ENCODE data around the gene CD2.

Gene CD2

DNA sequence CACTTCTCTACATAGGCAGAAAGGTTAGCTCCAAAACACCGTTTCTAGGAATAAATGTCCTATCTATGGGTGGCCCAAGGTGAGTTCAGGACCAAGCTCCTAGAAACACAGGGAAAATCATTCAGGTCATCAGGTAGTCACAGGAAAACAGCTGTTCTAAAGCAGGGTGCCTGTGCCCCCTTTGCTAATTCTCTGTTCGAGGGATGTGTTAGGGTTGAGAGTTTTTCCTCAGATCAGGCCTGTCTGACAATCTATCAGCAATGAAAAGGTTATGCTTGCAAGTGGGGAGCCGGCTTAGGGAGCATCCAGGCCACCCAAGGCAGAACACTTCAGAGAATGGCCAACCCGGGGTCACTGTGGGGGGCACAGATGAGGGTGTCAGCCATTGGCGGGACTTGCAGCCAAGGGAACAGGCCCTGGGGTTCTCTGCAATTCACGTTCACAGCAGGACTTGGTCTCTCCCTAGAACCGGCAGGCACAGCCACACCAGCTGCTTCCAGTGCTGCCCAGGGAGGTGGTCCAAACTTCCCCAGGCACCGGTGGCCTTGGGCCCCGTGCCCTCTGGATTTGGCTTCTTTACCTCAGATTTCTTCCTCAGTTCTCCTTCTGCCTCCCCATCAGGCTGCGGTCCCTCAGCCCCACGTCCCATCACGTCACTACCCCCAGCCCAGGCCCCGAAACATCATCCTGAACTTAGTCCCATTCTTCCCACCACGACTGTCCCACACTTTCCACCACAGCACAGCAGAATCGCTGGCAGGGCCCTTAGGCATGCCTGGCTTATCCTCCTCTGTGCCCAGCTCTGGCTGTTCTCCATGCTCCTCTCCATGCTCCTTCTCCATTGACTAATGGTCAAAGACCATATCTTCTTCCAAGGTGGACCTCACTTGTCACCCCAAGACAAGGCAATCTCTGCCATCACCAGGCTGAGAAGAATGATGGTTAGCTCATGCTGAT is 11.0 kb downstream of the CD2 start:
- Histone ChIP-seq H3K4me1 (ENCODE audit: control insufficient read depth, insufficient read depth, low read length) (no peaks in the 10 kb centered on the region), H3K4me3 (ENCODE audit: low read length) (no peak overlapping the region), H3K36me3 (ENCODE audit: control insufficient read depth, insufficient read depth, low read length) (no peaks in the 10 kb centered on the region), H3K27me3 (ENCODE audit: control insufficient read depth, insufficient read depth, low read length) (no peaks in the 10 kb centered on the region), H3K9ac (ENCODE audit: low read length) (no peak overlapping the region), H3K27ac (ENCODE audit: low read depth, low read length) (no peak overlapping the region)

DNA sequence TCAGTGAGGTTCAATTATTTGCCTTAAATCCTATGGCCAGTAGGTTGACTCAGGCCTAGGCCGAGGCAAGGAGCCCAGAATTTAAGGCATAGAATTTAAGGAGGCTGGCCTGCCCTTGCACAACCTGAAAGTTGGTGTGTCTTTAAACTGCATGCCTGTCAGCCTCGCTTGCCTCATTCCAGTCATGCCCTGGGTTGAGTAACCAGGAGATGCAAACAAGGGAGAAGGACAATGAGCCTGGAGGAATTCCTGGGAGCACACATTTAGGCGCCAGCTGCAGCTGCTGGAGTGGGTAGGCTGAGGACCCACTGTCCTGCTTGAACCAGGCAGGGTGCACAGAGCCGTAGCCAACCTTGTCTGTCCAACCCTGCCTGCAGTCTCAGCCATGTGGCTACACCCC is 11.7 kb downstream of the CD2 start:
- Histone ChIP-seq H3K4me3 (ENCODE audit: low read length) (no peak overlapping the region), H3K27ac (ENCODE audit: low read depth, low read length) (no peak overlapping the region), H3K4me1 (ENCODE audit: control insufficient read depth, insufficient read depth, low read length) (no peaks in the 10 kb centered on the region), H3K36me3 (ENCODE audit: control insufficient read depth, insufficient read depth, low read length) (no peaks in the 10 kb centered on the region), H3K9ac (ENCODE audit: low read length) (no peak overlapping the region), H3K27me3 (ENCODE audit: control insufficient read depth, insufficient read depth, low read length) (no peaks in the 10 kb centered on the region)

DNA sequence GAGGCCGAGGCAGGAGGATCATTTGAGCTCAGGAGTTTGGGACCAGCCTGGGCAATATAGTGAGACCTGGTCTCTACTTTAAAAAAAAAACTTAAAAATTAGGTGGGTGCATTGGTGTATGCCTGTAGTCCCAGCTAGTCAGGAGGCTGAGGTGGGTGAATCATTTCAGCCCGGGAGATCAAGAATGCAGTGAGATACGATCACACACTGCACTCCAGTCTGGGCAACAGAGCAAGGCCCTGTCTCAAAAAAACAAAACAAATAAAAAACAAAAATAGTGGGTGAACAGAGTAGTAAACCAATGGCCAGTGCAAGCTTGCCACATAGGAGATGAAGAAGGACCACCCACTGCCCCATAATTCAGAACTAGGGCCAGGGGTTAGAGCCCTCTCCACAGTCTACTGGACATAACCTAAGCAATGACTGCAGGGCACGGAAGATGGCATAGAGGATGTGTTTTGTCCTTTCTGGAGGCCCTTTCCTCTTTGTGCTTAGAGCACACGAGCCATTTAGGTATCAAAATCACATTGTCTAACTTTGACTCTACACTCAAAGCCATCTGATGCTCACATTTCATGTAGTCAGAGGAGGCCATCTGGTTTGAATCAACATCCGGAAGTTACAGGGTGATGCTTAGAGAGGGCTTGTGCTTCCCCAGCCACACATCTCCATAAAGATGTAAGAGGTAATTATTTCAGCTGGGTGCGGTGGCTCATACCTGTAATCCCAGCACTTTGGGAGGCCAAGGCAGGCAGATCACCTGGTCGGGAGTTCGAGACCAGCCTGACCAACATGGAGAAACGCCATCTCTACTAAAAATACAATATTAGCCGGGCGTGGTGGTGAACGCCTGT is 12.6 kb downstream of the CD2 start:
- Histone ChIP-seq H3K4me1 (ENCODE audit: control insufficient read depth, insufficient read depth, low read length) (no peaks in the 10 kb centered on the region), H3K27me3 (ENCODE audit: control insufficient read depth, insufficient read depth, low read length) (no peaks in the 10 kb centered on the region), H3K9ac (ENCODE audit: low read length) (no peak overlapping the region), H3K27ac (ENCODE audit: low read depth, low read length) (no peak overlapping the region), H3K4me3 (ENCODE audit: low read length) (no peak overlapping the region), H3K36me3 (ENCODE audit: control insufficient read depth, insufficient read depth, low read length) (no peaks in the 10 kb centered on the region)

DNA sequence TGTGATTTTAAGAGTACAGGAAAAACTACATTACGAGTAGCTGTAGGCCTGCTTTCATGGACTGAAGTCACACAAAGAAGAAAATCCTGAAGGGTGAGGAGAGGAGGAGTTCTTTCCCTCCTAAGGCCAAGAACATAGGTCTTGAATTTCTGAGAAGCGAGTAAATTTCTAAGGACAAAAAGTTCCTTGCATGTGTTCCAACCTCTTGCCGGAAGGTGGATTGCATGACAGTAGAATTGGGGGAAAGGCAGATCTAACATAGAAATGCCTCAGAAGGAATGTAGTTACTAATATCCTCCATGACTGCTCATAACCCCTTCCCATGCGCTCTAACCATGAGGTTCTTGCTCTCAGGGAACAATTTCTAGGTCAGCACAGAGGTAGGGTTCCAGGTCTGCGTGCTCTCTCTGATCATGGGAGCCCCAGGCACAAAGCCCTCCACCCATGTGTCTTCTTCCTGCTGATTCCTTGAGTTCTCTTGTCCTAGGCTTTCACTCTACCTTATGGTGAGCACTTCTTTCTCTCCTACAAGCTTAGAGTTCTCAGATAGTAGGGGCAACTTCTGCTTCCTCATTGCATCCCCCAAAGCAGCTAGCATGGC is 13.7 kb downstream of the CD2 start:
- Histone ChIP-seq H3K36me3 (ENCODE audit: control insufficient read depth, insufficient read depth, low read length) (no peaks in the 10 kb centered on the region), H3K27ac (ENCODE audit: low read depth, low read length) (no peak overlapping the region), H3K4me1 (ENCODE audit: control insufficient read depth, insufficient read depth, low read length) (no peaks in the 10 kb centered on the region), H3K27me3 (ENCODE audit: control insufficient read depth, insufficient read depth, low read length) (no peaks in the 10 kb centered on the region), H3K4me3 (ENCODE audit: low read length) (no peak overlapping the region), H3K9ac (ENCODE audit: low read length) (no peak overlapping the region)

DNA sequence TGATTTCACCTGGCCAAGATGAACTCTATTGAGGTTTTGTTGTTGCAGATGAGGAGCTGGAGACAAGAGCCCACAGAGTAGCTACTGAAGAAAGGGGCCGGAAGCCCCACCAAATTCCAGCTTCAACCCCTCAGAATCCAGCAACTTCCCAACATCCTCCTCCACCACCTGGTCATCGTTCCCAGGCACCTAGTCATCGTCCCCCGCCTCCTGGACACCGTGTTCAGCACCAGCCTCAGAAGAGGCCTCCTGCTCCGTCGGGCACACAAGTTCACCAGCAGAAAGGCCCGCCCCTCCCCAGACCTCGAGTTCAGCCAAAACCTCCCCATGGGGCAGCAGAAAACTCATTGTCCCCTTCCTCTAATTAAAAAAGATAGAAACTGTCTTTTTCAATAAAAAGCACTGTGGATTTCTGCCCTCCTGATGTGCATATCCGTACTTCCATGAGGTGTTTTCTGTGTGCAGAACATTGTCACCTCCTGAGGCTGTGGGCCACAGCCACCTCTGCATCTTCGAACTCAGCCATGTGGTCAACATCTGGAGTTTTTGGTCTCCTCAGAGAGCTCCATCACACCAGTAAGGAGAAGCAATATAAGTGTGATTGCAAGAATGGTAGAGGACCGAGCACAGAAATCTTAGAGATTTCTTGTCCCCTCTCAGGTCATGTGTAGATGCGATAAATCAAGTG is 14.3 kb downstream of the CD2 start:
- no peak overlapping the region for H3K9ac ChIP-seq (ENCODE audit: low read length)
- H3K27me3 ChIP-seq (ENCODE audit: control insufficient read depth, insufficient read depth, low read length), result no peaks in the 10 kb centered on the region
- H3K36me3 ChIP-seq (ENCODE audit: control insufficient read depth, insufficient read depth, low read length), result no peaks in the 10 kb centered on the region
- no peaks in the 10 kb centered on the region for H3K4me1 ChIP-seq (ENCODE audit: control insufficient read depth, insufficient read depth, low read length)
- no peak overlapping the region for H3K27ac ChIP-seq (ENCODE audit: low read depth, low read length)
- H3K4me3 ChIP-seq (ENCODE audit: low read length), result no peak overlapping the region

DNA sequence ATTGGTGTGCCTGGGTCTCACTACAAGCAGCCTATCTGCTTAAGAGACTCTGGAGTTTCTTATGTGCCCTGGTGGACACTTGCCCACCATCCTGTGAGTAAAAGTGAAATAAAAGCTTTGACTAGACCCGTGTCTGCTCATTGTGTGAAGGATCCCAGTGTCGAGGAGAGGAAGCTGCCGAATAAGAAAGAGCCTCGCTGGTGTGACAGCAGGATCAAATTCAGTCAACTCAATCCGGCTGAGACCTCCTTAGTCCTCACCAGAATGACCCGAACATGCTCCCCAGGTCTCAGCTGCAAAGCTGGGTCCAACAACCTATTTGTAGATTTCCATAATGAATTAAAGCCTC is 14.8 kb downstream of the CD2 start:
- Histone ChIP-seq H3K27ac (ENCODE audit: low read depth, low read length) (no peak overlapping the region), H3K4me3 (ENCODE audit: low read length) (no peak overlapping the region), H3K9ac (ENCODE audit: low read length) (no peak overlapping the region), H3K36me3 (ENCODE audit: control insufficient read depth, insufficient read depth, low read length) (no peaks in the 10 kb centered on the region), H3K4me1 (ENCODE audit: control insufficient read depth, insufficient read depth, low read length) (no peaks in the 10 kb centered on the region), H3K27me3 (ENCODE audit: control insufficient read depth, insufficient read depth, low read length) (no peaks in the 10 kb centered on the region)

DNA sequence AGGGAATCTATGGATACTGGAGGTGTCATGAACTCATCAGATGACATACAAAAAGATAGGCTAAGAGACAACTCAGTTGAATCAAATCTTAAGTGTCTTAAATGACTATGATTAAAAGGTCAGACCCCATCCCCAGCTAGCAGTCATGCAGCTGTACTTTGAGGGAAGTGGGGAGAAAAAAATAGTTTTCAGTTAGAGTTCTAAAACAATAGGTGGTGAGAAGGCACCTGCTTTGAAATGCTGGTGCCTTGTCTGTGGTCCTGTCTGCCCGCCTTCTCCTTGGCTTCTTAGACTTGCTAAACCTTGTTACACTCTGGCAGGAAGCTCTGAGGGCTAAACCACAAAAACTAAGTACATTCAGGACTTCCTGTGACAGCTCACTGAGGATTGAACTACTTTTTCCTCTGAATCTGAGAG is 15.3 kb downstream of the CD2 start:
- Histone ChIP-seq H3K36me3 (ENCODE audit: control insufficient read depth, insufficient read depth, low read length) (no peaks in the 10 kb centered on the region), H3K27me3 (ENCODE audit: control insufficient read depth, insufficient read depth, low read length) (no peaks in the 10 kb centered on the region), H3K27ac (ENCODE audit: low read depth, low read length) (no peak overlapping the region), H3K4me1 (ENCODE audit: control insufficient read depth, insufficient read depth, low read length) (no peaks in the 10 kb centered on the region), H3K9ac (ENCODE audit: low read length) (no peak overlapping the region), H3K4me3 (ENCODE audit: low read length) (no peak overlapping the region)

DNA sequence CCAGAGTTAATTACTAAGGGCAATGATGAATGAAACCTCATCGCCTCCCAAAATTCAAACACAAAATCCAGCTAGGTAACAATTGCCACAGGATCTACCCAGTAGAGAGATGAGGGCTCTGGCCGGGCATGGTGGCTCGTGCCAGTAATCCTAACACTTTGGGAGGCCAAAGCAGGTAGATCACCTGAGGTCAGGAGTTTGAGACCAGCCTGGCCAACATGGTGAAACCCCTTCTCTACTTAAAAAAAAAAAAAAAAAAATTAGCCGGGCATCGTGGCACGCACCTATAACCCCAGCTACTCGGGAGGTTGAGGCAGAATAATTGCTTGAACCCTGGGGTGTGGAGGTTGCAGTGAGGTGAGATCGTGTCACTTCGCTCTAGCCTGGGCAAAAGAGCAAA is 15.8 kb downstream of the CD2 start:
- Histone ChIP-seq H3K4me1 (ENCODE audit: control insufficient read depth, insufficient read depth, low read length) (no peaks in the 10 kb centered on the region), H3K36me3 (ENCODE audit: control insufficient read depth, insufficient read depth, low read length) (no peaks in the 10 kb centered on the region), H3K4me3 (ENCODE audit: low read length) (no peak overlapping the region), H3K9ac (ENCODE audit: low read length) (no peak overlapping the region), H3K27me3 (ENCODE audit: control insufficient read depth, insufficient read depth, low read length) (no peaks in the 10 kb centered on the region), H3K27ac (ENCODE audit: low read depth, low read length) (no peak overlapping the region)

DNA sequence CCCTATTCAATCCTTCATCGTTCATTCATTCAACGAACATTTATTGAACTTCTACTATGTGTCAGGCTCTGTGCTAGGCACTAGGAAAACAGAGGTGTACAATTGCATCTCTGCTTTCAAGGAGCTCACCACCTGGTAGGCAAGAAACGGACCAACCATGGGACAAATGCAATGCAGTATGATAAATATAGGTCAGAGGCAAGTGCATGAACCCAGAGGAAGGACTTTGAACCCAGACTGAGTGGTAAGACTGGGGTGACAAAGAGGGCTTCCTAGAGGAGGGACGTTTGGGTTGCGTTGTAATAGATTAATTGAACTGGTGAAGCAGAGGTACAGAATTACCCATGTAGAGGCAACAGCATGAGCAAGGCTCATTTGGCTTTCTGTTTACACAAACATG is 16.4 kb downstream of the CD2 start:
- Histone ChIP-seq H3K36me3 (ENCODE audit: control insufficient read depth, insufficient read depth, low read length) (no peaks in the 10 kb centered on the region), H3K27ac (ENCODE audit: low read depth, low read length) (no peak overlapping the region), H3K9ac (ENCODE audit: low read length) (no peak overlapping the region), H3K27me3 (ENCODE audit: control insufficient read depth, insufficient read depth, low read length) (no peaks in the 10 kb centered on the region), H3K4me3 (ENCODE audit: low read length) (no peak overlapping the region), H3K4me1 (ENCODE audit: control insufficient read depth, insufficient read depth, low read length) (no peaks in the 10 kb centered on the region)

DNA sequence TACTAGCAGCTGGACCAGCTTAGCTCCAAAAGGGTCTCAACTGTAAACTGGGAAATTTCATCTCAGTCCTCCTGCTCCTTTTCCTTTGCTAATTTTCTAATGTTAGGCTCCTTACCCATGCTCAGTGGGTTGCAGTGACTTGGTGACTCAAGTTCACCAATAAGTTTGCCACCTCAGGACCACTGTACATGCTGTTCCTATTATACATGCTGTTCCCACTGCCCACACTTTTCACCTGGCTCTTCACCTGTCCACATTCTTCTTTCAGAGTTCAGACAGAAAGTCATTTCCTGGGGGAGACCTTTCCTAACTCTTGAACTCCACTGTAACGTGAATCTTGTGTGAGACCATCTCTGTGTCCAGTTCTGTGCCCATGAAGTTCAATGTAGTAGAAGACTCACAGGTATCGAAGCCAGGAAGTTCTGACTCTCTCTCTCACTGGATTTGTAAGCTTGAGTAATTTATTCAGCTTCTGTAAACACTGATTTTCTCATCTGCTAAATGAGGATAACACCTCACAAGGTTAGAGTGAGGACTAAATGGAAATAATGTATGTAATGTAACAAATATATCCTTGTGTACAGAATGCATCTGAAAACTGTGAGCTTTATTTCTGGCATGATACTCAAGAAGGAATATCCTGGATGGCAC is 17.9 kb downstream of the CD2 start:
- H3K27ac ChIP-seq (ENCODE audit: low read depth, low read length), result no peak overlapping the region
- H3K36me3 ChIP-seq (ENCODE audit: control insufficient read depth, insufficient read depth, low read length), result no peaks in the 10 kb centered on the region
- no peaks in the 10 kb centered on the region for H3K4me1 ChIP-seq (ENCODE audit: control insufficient read depth, insufficient read depth, low read length)
- no peak overlapping the region for H3K4me3 ChIP-seq (ENCODE audit: low read length)
- H3K27me3 ChIP-seq (ENCODE audit: control insufficient read depth, insufficient read depth, low read length), result no peaks in the 10 kb centered on the region
- no peak overlapping the region for H3K9ac ChIP-seq (ENCODE audit: low read length)

DNA sequence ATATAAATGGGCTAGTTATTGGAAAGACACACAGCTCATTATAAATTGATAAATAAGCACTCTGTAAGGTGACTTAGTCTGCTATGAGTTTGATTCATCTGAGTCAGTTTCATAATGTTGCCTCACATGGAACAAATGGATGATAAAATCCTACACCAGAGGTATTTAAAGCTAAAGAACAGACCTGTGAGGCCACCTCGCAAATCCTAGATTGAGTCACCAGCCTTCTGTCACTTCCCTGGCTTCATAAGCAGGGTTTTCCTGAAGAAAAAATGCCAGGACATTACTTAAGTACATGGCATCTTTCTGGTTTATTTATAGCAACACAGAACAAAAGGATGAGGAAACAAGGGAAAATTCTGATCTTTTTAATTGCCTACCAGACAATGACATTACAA is 18.4 kb downstream of the CD2 start:
- Histone ChIP-seq H3K27me3 (ENCODE audit: control insufficient read depth, insufficient read depth, low read length) (no peaks in the 10 kb centered on the region), H3K4me1 (ENCODE audit: control insufficient read depth, insufficient read depth, low read length) (no peaks in the 10 kb centered on the region), H3K9ac (ENCODE audit: low read length) (no peak overlapping the region), H3K27ac (ENCODE audit: low read depth, low read length) (no peak overlapping the region), H3K36me3 (ENCODE audit: control insufficient read depth, insufficient read depth, low read length) (no peaks in the 10 kb centered on the region), H3K4me3 (ENCODE audit: low read length) (no peak overlapping the region)
